GM19455 (cell line): ENCODE measurements around the gene OARD1.
"Not testable (repeated sequence)": the region's sequence is repeated elsewhere in the genome, so short reads cannot be mapped to it uniquely, and the experiment has no call there.

Experiments used
- ATAC-seq: cut with Tn5 transposase; IDR thresholded peaks from one replicate; pipeline ENCODE4 v1.9.1; 2021; ENCODE audit not compliant: unreplicated experiment

Gene OARD1

GRCh38 chr6:41071923-41072835 lies at the start of gene OARD1:
Gene OARD1 (minus strand): TSS chr6:41072356. CDS start chr6:41071634, 722 bp downstream.
- peak; percentile 59 for ATAC-seq

DNA sequence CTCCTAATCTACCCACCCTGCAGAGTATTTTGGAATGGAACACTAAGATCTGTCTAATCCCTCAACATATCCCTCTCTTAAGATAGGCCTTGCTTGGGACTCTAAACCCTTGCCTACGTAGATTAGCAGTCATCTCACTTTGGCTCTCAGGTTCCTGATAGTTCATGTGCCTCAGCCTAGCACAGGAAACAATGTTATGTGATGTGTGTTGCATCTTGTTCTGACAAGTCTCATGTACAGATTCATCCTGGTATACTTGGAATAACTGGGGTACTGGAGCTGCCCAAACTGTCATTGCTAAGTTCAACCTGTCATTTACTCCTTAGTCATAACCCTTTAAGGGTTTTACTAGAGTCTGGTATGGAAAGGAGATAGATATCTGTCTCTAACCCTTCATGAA lies 47.9 kb upstream of the OARD1 start:
- no peak for ATAC-seq

- no peak for ATAC-seq
These were observed 47.4 kb upstream of the OARD1 start for GRCh38 chr6:41119508-41119907.

GRCh38 chr6:41115027-41115426 lies 42.9 kb upstream of the OARD1 start:
- not testable (repeated sequence) for ATAC-seq

GRCh38 chr6:41111017-41111416 lies 38.9 kb upstream of the OARD1 start:
- no peak for ATAC-seq

- ATAC-seq = no peak
These were observed 31.7 kb upstream of the OARD1 start for GRCh38 chr6:41103847-41104246.

DNA sequence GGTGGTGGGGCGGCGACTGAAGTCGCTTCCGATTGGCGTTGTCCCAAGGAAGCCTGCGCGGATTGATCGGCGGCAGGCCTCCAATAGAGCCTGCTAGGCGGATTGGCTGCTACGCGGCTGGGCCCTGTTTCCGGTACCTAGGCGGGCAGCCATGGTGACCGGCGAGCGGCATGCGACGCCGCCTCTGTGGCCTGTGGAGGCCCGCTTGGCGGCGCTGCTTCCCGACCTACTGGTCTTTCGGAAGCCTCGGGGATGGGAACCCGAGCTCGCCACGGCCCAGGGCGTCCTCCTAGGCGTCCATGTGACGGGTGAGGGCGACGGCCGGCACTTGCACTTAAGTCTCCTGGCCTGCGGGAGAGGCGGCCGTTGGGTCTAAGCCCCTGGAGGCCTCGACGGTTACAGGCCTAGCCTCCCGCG lies 28.7 kb upstream of the OARD1 start:
- no peak for ATAC-seq

- no peak for ATAC-seq
These were observed 26.2 kb upstream of the OARD1 start for GRCh38 chr6:41098366-41098765.

DNA sequence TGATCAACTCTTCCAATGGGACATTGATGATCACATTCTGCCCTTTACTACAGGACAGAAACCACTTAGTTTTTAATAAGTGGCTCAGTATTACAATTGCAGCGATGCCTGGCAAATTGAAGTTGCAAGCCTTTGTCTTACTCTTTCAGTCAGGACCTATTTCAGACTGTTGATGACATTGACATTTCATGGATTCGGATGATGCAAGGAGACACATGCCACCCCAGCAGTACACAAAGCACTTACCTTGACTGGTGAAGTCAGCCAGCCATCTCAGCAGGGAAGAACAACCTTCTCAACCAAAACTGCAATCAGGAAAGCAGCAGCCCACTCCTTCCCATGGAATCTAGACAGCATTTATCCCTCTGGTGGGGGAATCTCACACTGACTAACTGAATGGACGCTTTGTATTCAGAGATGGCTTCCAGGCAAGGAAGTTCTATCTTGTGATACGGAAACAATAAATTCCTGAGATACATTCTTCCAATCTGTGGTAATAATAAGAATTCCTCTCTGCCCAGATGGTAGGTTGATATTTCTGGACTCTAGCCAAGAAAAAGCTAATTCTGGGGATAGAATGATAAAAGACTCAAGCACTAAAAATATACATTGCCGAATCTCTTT lies 25.4 kb upstream of the OARD1 start:
- ATAC-seq = no peak

DNA sequence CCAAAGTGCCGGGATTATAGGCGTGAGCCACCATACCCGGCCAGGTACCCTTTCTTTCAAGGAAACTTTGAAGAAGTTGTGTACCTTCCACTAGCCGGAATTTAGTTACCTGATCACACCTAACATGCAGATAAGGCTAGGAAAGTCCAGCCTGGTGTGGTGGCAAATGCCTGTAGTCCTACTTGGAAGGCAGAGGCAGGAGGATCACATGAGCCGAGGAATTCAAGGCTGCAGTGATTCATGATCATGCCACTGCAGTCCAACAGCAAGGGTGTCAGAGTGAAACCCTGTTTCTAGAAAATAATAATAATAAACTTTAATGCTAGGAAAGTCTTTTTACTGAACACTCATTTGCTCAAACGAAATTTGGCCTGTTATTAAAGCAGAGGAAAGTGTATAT lies 21.6 kb upstream of the OARD1 start:
- ATAC-seq = no peak

DNA sequence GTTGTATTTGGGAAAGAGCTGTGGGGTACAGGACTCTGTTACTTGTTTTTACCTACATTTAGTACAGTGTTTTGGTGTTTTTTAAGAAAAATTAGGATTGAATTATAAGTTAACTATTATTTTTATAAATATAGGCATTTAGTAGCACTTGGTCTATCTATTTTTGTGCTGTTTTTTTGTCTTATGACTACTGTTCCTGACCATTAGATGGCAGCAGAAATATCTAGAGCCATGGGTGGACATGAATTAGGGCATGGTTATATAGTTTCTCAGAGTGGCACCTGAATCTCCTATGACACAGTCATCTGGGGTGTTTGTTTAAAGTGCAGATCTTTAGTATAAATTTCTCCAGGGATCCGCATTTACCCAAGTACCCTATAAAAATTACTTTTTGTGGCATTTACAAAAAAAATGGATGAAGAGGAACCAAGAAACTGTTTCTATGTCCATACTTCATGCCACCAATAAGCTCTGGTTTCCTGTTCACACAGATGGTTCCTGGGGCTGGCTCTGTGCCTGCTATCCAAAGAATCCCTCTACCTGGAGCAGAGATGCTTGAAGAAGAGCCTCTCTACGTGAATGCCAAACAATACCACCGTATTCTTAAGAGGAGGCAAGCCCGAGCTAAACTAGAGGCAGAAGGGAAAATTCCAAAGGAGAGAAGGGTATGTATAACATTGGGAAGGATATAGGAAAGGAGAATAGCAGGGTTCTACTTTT lies 20.4 kb upstream of the OARD1 start:
- ATAC-seq = no peak

DNA sequence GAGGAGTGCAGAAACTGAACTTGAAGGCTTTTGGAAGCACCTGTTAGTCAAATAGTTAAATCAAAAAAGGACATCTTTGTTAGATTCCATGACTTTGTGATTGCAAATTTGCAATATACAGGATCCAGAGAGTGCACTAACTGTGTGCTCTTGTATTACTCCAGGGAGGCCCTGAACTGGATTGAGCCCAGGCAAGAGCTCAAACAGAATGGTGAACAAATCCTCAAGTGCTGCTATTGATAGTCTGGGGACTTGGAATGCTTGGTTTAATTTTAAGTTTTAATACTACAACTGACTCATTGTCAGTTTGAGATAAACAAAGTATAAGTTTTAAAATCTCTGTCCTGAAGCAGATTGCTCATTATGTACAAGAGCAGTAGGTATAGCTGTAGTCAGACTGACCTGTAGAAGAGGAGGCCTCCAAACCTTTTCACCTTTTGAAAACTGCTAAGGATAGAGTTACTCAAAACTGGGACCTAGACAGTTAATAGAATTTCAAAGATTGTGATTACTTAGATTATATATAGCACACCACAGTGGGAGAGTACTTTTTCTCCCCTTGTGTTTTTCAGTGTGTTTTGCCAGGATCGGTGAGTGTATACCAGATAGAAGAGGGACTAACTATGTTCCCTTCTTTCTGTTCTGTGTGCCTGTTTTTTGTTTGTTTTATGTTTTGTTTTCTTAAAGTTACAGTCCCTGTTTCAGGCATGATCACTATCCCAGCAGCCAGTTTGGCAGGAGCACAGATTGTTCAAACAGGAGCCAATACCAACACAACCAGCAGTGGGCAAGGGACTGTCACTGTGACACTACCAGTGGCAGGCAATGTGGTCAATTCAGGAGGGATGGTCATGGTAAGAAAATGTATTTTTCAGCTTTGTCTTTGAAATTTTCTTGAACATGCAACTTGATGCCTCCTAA lies 18.9 kb upstream of the OARD1 start:
- ATAC-seq = no peak

DNA sequence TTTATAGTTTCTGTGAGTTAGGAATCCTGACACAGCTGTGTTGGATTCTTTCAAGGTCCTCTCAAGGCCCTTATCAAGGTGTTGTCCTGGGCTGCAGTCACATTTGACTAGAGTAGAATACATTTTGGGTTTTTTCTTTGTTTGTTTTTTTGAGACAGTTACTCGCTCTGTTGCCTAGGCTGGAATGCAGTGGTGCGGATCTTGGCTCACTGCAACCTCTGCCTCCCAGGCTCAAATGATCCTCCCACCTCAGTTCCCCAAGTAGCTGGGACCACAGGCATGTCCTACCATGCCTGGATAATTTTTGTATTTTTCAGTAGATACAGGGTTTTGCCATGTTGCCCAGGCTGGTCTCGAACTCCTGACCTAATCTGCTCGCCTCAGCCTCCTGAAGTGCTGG lies 16.3 kb upstream of the OARD1 start:
- ATAC-seq = no peak

GRCh38 chr6:41085182-41085581 lies 13.0 kb upstream of the OARD1 start:
- no peak for ATAC-seq

- ATAC-seq = no peak
These were observed 10.9 kb upstream of the OARD1 start for GRCh38 chr6:41083072-41083471.

GRCh38 chr6:41080621-41081020 lies 8.5 kb upstream of the OARD1 start:
- no peak for ATAC-seq

DNA sequence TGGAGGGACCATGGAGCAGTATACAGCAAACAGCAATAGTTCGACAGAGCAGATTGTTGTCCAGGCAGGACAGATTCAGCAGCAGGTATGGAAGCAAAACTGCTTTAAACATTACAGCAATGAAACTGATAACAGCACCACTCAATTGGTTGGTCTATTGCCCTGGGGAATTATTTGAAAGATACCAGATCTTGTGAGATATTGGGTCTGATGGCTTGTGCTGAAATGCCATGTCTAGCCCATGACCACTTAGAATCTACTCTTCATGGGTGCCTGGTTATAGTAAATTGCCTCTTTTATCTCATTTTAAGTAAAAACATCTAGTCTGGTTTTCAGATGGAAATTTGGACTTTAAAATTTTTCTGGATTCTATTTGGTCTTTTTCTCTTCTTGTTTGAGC lies 6.9 kb upstream of the OARD1 start:
- no peak for ATAC-seq

- no peak for ATAC-seq
These were observed 5.9 kb upstream of the OARD1 start for GRCh38 chr6:41078101-41078500.

GRCh38 chr6:41077536-41077935 lies 5.4 kb upstream of the OARD1 start:
- no peak for ATAC-seq
